Dendritic cell treated with granulocyte-macrophage colony-stimulating factor and Interleukin-4, amounts not matched to agents 40 ng/mL and 50 ng/mL, for 4 days (primary cell): Measurements from ENCODE around the gene OPRM1.
"Not testable (repeated sequence)": the region's sequence is repeated elsewhere in the genome, so short reads cannot be mapped to it uniquely, and the experiment has no call there.

Source experiments
- H3K27ac Mint-ChIP-seq: one replicate; pipeline ENCODE4 v1.8.0; 2022; ENCODE audit warnings: mild to moderate bottlenecking, mixed read lengths
- H3K27me3 Mint-ChIP-seq: one replicate; pipeline ENCODE4 v1.8.0; 2022; ENCODE audit warnings: mild to moderate bottlenecking, mixed read lengths
- H3K36me3 Mint-ChIP-seq: one replicate; pipeline ENCODE4 v1.8.0; 2022; ENCODE audit warnings: low read depth, mixed read lengths
- H3K4me1 Mint-ChIP-seq: one replicate; pipeline ENCODE4 v1.8.0; 2022; ENCODE audit warnings: low read depth, mixed read lengths
- H3K4me3 Mint-ChIP-seq: one replicate; pipeline ENCODE4 v1.8.0; 2022; ENCODE audit warnings: mild to moderate bottlenecking, moderate library complexity, mixed read lengths
- H3K9me3 Mint-ChIP-seq: one replicate; pipeline ENCODE4 v1.8.0; 2022; ENCODE audit warnings: mixed read lengths
- intact Hi-C: fragments of 100-400 bp; cut with micrococcal nuclease; formaldehyde crosslinking; loops from one replicate; pipeline ENCODE4 v1.15.0; 2022

OPRM1 gene

GRCh38 chr6:154143753-154144152, 104.7 kb downstream of the OPRM1 start:
- H3K27ac Mint-ChIP-seq, result no peak overlapping the region
- no peaks in the 10 kb centered on the region for H3K36me3 Mint-ChIP-seq
- peaks cover 7% of the 10 kb centered on the region for H3K9me3 Mint-ChIP-seq
- peaks cover 6% of the 10 kb centered on the region for H3K27me3 Mint-ChIP-seq
- H3K4me1 Mint-ChIP-seq, result peaks cover 27% of the 10 kb centered on the region
- no peak overlapping the region for H3K4me3 Mint-ChIP-seq
- intact Hi-C loops, result no loop called here

- H3K36me3 Mint-ChIP-seq, result peaks cover 40% of the 10 kb centered on the region
- peaks cover 8% of the 10 kb centered on the region for H3K9me3 Mint-ChIP-seq
- peaks cover 47% of the 10 kb centered on the region for H3K4me1 Mint-ChIP-seq
- intact Hi-C loops, result loop anchor here (1.0 to 10.0 kb wide), 3 partner anchors 123 to 510 kb away; no protein-coding TSS in a partner anchor
- H3K27me3 Mint-ChIP-seq, result peaks cover 5% of the 10 kb centered on the region
- peak overlapping the region; percentile 57 for H3K27ac Mint-ChIP-seq
- no peak overlapping the region for H3K4me3 Mint-ChIP-seq
These were observed 115.4 kb downstream of the OPRM1 start for GRCh38 chr6:154154389-154154967.

GRCh38 chr6:154156135-154156896, 117.3 kb downstream of the OPRM1 start:
- Mint-ChIP-seq H3K36me3 (peaks cover 40% of the 10 kb centered on the region), H3K4me1 (peaks cover 54% of the 10 kb centered on the region), H3K27me3 (peaks cover 2% of the 10 kb centered on the region), H3K9me3 (no peaks in the 10 kb centered on the region), H3K27ac (peak overlapping the region; percentile 73), H3K4me3 (peak overlapping the region; percentile 7)
- intact Hi-C loops, result loop anchor here (5.0 to 10.0 kb wide), 3 partner anchors 41 to 508 kb away; partner anchors contain the start of gene IPCEF1

GRCh38 chr6:154157082-154157481, 118.0 kb downstream of the OPRM1 start:
- Mint-ChIP-seq H3K27me3 (peaks cover under 1% of the 10 kb centered on the region), H3K4me1 (peaks cover 54% of the 10 kb centered on the region), H3K4me3 (no peak overlapping the region), H3K36me3 (peaks cover 40% of the 10 kb centered on the region), H3K9me3 (no peaks in the 10 kb centered on the region), H3K27ac (peak overlapping the region; percentile 73)
- intact Hi-C loops, result loop anchor here (5.0 to 10.0 kb wide), 3 partner anchors 40 to 508 kb away; partner anchors contain the start of gene IPCEF1

GRCh38 chr6:154157706-154158105, 118.7 kb downstream of the OPRM1 start:
- Mint-ChIP-seq H3K27me3 (no peaks in the 10 kb centered on the region), H3K36me3 (peaks cover 40% of the 10 kb centered on the region), H3K27ac (peak overlapping the region; percentile 73), H3K9me3 (no peaks in the 10 kb centered on the region), H3K4me3 (no peak overlapping the region), H3K4me1 (peaks cover 54% of the 10 kb centered on the region)
- intact Hi-C loops, result loop anchor here (5.0 to 10.0 kb wide), 3 partner anchors 40 to 507 kb away; partner anchors contain the start of gene IPCEF1

GRCh38 chr6:154159126-154159525, 120.1 kb downstream of the OPRM1 start:
- peak overlapping the region; percentile 37 for H3K27ac Mint-ChIP-seq
- H3K9me3 Mint-ChIP-seq, result no peaks in the 10 kb centered on the region
- peaks cover 30% of the 10 kb centered on the region for H3K36me3 Mint-ChIP-seq
- no peaks in the 10 kb centered on the region for H3K27me3 Mint-ChIP-seq
- no peak overlapping the region for H3K4me3 Mint-ChIP-seq
- intact Hi-C loops, result loop anchor here (5.0 to 10.0 kb wide), 3 partner anchors 38 to 506 kb away; partner anchors contain the start of gene IPCEF1
- peaks cover 49% of the 10 kb centered on the region for H3K4me1 Mint-ChIP-seq

GRCh38 chr6:154161689-154162088, 122.6 kb downstream of the OPRM1 start:
- H3K4me1 Mint-ChIP-seq, result peaks cover 53% of the 10 kb centered on the region
- no peak overlapping the region for H3K4me3 Mint-ChIP-seq
- peaks cover 43% of the 10 kb centered on the region for H3K36me3 Mint-ChIP-seq
- H3K9me3 Mint-ChIP-seq, result no peaks in the 10 kb centered on the region
- H3K27ac Mint-ChIP-seq, result no peak overlapping the region
- intact Hi-C loops, result no loop called here
- H3K27me3 Mint-ChIP-seq, result no peaks in the 10 kb centered on the region

GRCh38 chr6:154164397-154164796, 125.4 kb downstream of the OPRM1 start:
- Mint-ChIP-seq H3K4me1 (peaks cover 57% of the 10 kb centered on the region), H3K27ac (no peak overlapping the region), H3K27me3 (no peaks in the 10 kb centered on the region)

GRCh38 chr6:154165478-154165877, 126.4 kb downstream of the OPRM1 start:
- Mint-ChIP-seq H3K4me1 (peaks cover 60% of the 10 kb centered on the region), H3K4me3 (peak overlapping the region; percentile 21), H3K9me3 (no peaks in the 10 kb centered on the region), H3K27me3 (no peaks in the 10 kb centered on the region), H3K27ac (peak overlapping the region; percentile 75), H3K36me3 (peaks cover 61% of the 10 kb centered on the region)
- intact Hi-C loops, result no loop called here

More at GRCh38 chr6:154164397-154164796, 125.4 kb downstream of the OPRM1 start:
- intact Hi-C loops, result no loop called here
- H3K9me3 Mint-ChIP-seq, result no peaks in the 10 kb centered on the region
- H3K4me3 Mint-ChIP-seq, result no peak overlapping the region
- H3K36me3 Mint-ChIP-seq, result peaks cover 52% of the 10 kb centered on the region

GRCh38 chr6:154166140-154166539, 127.1 kb downstream of the OPRM1 start:
- Mint-ChIP-seq H3K36me3 (peaks cover 68% of the 10 kb centered on the region), H3K27ac (peak overlapping the region; percentile 75), H3K4me1 (peaks cover 66% of the 10 kb centered on the region), H3K27me3 (no peaks in the 10 kb centered on the region), H3K4me3 (no peak overlapping the region), H3K9me3 (no peaks in the 10 kb centered on the region)
- intact Hi-C loops, result no loop called here

GRCh38 chr6:154167126-154167525, 128.1 kb downstream of the OPRM1 start:
- Mint-ChIP-seq H3K9me3 (no peaks in the 10 kb centered on the region), H3K36me3 (peaks cover 73% of the 10 kb centered on the region), H3K4me3 (no peak overlapping the region), H3K27ac (peak overlapping the region; percentile 75), H3K27me3 (no peaks in the 10 kb centered on the region), H3K4me1 (peaks cover 67% of the 10 kb centered on the region)
- intact Hi-C loops, result no loop called here

GRCh38 chr6:154169193-154169847, 130.3 kb downstream of the OPRM1 start:
- Mint-ChIP-seq H3K27me3 (no peaks in the 10 kb centered on the region), H3K9me3 (peaks cover 19% of the 10 kb centered on the region), H3K36me3 (peaks cover 91% of the 10 kb centered on the region), H3K4me1 (peaks cover 87% of the 10 kb centered on the region), H3K27ac (peak overlapping the region; percentile 61), H3K4me3 (no peak overlapping the region)
- intact Hi-C loops, result no loop called here

GRCh38 chr6:154170106-154170505, 131.1 kb downstream of the OPRM1 start:
- peak overlapping the region; percentile 61 for H3K27ac Mint-ChIP-seq
- intact Hi-C loops, result no loop called here
- H3K36me3 Mint-ChIP-seq, result peaks cover 92% of the 10 kb centered on the region
- H3K27me3 Mint-ChIP-seq, result no peaks in the 10 kb centered on the region
- H3K9me3 Mint-ChIP-seq, result peaks cover 23% of the 10 kb centered on the region
- no peak overlapping the region for H3K4me3 Mint-ChIP-seq
- H3K4me1 Mint-ChIP-seq, result peaks cover 89% of the 10 kb centered on the region

GRCh38 chr6:154172393-154172792, 133.4 kb downstream of the OPRM1 start:
- Mint-ChIP-seq H3K36me3 (peaks cover 92% of the 10 kb centered on the region), H3K4me1 (peaks cover 89% of the 10 kb centered on the region), H3K4me3 (peak overlapping the region; percentile 24), H3K27ac (peak overlapping the region; percentile 50), H3K9me3 (peaks cover 40% of the 10 kb centered on the region)
- intact Hi-C loops, H3K27me3 Mint-ChIP-seq: not testable (repeated sequence)
